OCI-LY1 (cell line): ENCODE data around the gene VIPAS39.
A peak's percentile ranks its signal among the peaks of the same experiment; 100 is the strongest.

ENCODE experiments used
- H2AFZ ChIP-seq: fragments of 200-600 bp; sonication (generic), shearing (Covaris generic); 2 replicates; pipeline ENCODE4 v1.6.0; 2014; ENCODE audit warnings: antibody characterized with exemption, mild to moderate bottlenecking, low read length
- H3F3A ChIP-seq: fragments of 200-600 bp; sonication (generic), shearing (Covaris generic); 2 replicates; pipeline ENCODE4 v1.6.0; 2014; ENCODE audit warnings: mild to moderate bottlenecking, antibody characterized with exemption, low read length, moderate library complexity; ENCODE audit not compliant: insufficient read depth
- H3K27ac ChIP-seq: fragments of 200-600 bp; sonication (generic); 2 replicates; pipeline ENCODE4 v1.5.1; 2014; ENCODE audit warnings: low read length, mixed run types, mild to moderate bottlenecking, low read depth; ENCODE audit not compliant: poor library complexity, severe bottlenecking
- H3K27me3 ChIP-seq: fragments of 200-600 bp; sonication (generic); 2 replicates; pipeline ENCODE4 v1.6.0; 2014; ENCODE audit warnings: antibody characterized with exemption, mild to moderate bottlenecking, low read length, moderate library complexity; ENCODE audit not compliant: insufficient read depth
- H3K36me3 ChIP-seq: fragments of 200-600 bp; sonication (generic); 2 replicates; pipeline ENCODE4 v1.6.1; 2014; ENCODE audit warnings: mild to moderate bottlenecking, antibody characterized with exemption, low read length, moderate library complexity, mixed read lengths; ENCODE audit not compliant: insufficient read depth
- H3K4me1 ChIP-seq: fragments of 200-600 bp; sonication (generic); 2 replicates; pipeline ENCODE4 v1.5.1; 2014; ENCODE audit warnings: mild to moderate bottlenecking, low read length, moderate library complexity; ENCODE audit not compliant: insufficient read depth, severe bottlenecking
- H3K4me2 ChIP-seq: fragments of 200-600 bp; sonication (generic), shearing (Covaris generic); 2 replicates; pipeline ENCODE4 v1.6.1; 2014; ENCODE audit warnings: low read length
- H3K4me3 ChIP-seq: fragments of 200-600 bp; sonication (generic); 2 replicates; pipeline ENCODE4 v1.5.1; 2014; ENCODE audit warnings: low read length, low read depth, mild to moderate bottlenecking, mixed read lengths; ENCODE audit not compliant: poor library complexity, severe bottlenecking
- H3K79me2 ChIP-seq: fragments of 200-600 bp; shearing (Covaris generic); 2 replicates; pipeline ENCODE4 v1.6.1; 2016; ENCODE audit warnings: mixed run types, low read length, mixed read lengths; ENCODE audit not compliant: insufficient read depth
- H3K9ac ChIP-seq: fragments of 200-600 bp; sonication (generic), shearing (Covaris generic); 2 replicates; pipeline ENCODE4 v1.6.1; 2014; ENCODE audit warnings: mild to moderate bottlenecking, low read length, mixed read lengths
- H3K9me2 ChIP-seq: fragments of 200-600 bp; sonication (generic), shearing (Covaris generic); 2 replicates; pipeline ENCODE4 v1.6.1; 2014; ENCODE audit warnings: low read depth, mild to moderate bottlenecking, low read length, mixed read lengths
- H3K9me3 ChIP-seq: fragments of 200-600 bp; shearing (Covaris generic); 2 replicates; pipeline ENCODE4 v1.6.1; 2014; ENCODE audit warnings: low read length, mixed read lengths
- H4K20me1 ChIP-seq: fragments of 200-600 bp; sonication (generic), shearing (Covaris generic); 2 replicates; pipeline ENCODE4 v1.6.0; 2016; ENCODE audit warnings: mild to moderate bottlenecking, low read length; ENCODE audit not compliant: insufficient read depth
- EZH2 ChIP-seq: fragments of 200-600 bp; sonication (generic), shearing (Covaris generic); IDR thresholded peaks from 2 replicates; pipeline ENCODE4 v1.8.0; 2017; ENCODE audit warnings: borderline replicate concordance, mixed run types, mild to moderate bottlenecking, antibody characterized with exemption, low read length, moderate library complexity, mixed read lengths
- TF ChIP-seq, protein P1 (sequence below): fragments of 200-600 bp; sonication (generic), shearing (Covaris generic); IDR thresholded peaks from 2 replicates; pipeline ENCODE4 v1.5.1; 2017; ENCODE audit warnings: mild to moderate bottlenecking, antibody characterized with exemption, low read length, moderate library complexity, mixed read lengths

Gene VIPAS39

DNA sequence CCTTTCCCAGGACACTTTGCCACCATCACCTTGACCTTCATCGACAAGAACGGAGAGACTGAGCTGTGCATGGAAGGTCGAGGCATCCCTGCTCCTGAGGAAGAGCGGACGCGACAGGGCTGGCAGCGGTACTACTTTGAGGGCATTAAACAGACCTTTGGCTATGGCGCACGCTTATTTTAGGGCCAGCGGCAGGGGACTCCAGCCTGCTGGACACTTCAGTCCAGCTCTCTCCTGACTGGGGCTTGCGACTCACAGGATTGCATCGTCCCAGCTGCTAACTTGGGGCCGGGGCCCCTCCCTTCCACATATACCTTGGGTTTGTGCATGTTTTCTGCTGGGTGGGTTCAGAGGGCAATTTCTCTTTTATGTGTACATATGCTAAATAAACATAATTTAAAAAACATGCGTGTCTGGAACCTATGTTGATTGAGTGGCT is 11.7 kb upstream of the VIPAS39 start:
- H3F3A ChIP-seq, result no peaks in the 10 kb centered on the region
- H3K9me2 ChIP-seq, result no peaks in the 10 kb centered on the region
- no peaks in the 10 kb centered on the region for H3K79me2 ChIP-seq
- H3K27me3 ChIP-seq, result no peaks in the 10 kb centered on the region
- H2AFZ ChIP-seq, result no peak overlapping the region
- H3K9me3 ChIP-seq, result no peaks in the 10 kb centered on the region
- peaks cover 60% of the 10 kb centered on the region for H3K36me3 ChIP-seq
- no peaks in the 10 kb centered on the region for H3K4me1 ChIP-seq
- no peak overlapping the region for H3K9ac ChIP-seq
- no peak overlapping the region for H3K4me3 ChIP-seq
- no peak overlapping the region for H3K27ac ChIP-seq
- no peaks in the 10 kb centered on the region for H4K20me1 ChIP-seq
- no peak overlapping the region for H3K4me2 ChIP-seq
- no peak for TF ChIP-seq EZH2
- TF ChIP-seq, protein P1, sequence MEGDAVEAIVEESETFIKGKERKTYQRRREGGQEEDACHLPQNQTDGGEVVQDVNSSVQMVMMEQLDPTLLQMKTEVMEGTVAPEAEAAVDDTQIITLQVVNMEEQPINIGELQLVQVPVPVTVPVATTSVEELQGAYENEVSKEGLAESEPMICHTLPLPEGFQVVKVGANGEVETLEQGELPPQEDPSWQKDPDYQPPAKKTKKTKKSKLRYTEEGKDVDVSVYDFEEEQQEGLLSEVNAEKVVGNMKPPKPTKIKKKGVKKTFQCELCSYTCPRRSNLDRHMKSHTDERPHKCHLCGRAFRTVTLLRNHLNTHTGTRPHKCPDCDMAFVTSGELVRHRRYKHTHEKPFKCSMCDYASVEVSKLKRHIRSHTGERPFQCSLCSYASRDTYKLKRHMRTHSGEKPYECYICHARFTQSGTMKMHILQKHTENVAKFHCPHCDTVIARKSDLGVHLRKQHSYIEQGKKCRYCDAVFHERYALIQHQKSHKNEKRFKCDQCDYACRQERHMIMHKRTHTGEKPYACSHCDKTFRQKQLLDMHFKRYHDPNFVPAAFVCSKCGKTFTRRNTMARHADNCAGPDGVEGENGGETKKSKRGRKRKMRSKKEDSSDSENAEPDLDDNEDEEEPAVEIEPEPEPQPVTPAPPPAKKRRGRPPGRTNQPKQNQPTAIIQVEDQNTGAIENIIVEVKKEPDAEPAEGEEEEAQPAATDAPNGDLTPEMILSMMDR, result no peak

DNA sequence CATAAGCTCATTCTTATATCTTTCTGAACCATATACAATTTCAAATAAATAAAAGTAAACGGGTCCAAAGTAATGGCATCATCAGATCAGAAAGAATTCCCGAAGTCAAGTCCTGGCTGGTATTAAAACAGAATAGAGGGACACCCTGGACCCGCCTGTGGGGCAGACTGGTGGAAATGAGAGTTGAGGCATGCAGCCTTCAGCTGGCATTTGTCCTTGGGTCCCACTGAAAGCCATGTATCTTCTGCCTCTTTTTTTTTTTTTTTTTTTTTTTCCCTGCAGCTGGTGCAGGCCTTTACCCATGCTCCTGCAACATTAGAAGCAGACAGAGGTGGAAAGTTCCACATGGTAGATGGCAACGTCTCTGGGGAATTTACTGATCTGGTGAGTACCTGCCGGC is 10.4 kb upstream of the VIPAS39 start:
- Histone ChIP-seq H3K4me2 (no peak overlapping the region), H3K4me1 (no peaks in the 10 kb centered on the region), H3K9me2 (no peaks in the 10 kb centered on the region), H3K27me3 (no peaks in the 10 kb centered on the region), H3K9me3 (no peaks in the 10 kb centered on the region), H3K79me2 (no peaks in the 10 kb centered on the region), H3K4me3 (no peak overlapping the region), H2AFZ (no peak overlapping the region), H3K27ac (no peak overlapping the region), H3K9ac (no peak overlapping the region), H3K36me3 (peaks cover 72% of the 10 kb centered on the region), H4K20me1 (no peaks in the 10 kb centered on the region), H3F3A (no peaks in the 10 kb centered on the region)
- TF ChIP-seq EZH2, result no peak

DNA sequence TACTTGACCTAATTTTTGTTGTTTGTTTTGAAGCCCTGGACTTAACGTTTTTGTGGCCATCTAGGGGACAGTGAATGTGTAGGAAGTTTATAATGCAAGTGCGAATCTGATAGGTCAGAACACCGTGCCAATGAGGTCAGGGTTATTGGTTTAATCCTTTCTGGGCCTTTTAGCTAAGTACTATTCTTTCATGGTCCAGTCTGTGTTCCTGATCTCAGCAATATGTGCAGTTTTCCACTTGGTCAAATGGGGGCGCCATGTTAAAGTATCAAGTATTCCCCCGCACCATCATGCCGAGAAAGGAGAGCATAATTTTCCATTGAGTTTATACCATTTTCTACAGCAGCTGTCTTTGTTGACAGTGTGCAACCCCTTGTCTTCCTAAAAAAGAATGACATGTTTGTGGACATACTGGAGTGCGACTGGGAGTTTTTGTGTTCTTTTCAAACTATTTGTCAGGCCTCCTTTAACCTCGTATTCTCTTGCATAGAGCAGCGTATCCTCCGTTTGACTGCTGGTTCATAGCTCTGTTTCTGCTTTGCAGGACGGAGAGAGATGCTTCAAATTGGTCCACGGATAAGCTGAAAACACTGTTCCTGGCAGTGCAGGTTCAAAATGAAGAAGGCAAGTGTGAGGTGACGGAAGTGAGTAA is 1.8 kb upstream of the VIPAS39 start:
- Histone ChIP-seq H3K27me3 (no peaks in the 10 kb centered on the region), H3K4me1 (peaks cover 31% of the 10 kb centered on the region), H3K4me2 (peak overlapping the region; percentile 86), H2AFZ (no peak overlapping the region), H3K79me2 (peaks cover 38% of the 10 kb centered on the region), H3F3A (no peaks in the 10 kb centered on the region), H3K9me3 (no peaks in the 10 kb centered on the region), H4K20me1 (no peaks in the 10 kb centered on the region), H3K9me2 (no peaks in the 10 kb centered on the region), H3K4me3 (peak overlapping the region; percentile 86), H3K27ac (peak overlapping the region; percentile 57), H3K36me3 (peaks cover 51% of the 10 kb centered on the region), H3K9ac (peak overlapping the region; percentile 77)
- TF ChIP-seq, protein P1, result peak; percentile 81
- TF ChIP-seq EZH2, result no peak
